Activated CD4-positive, alpha-beta T cell treated with anti-CD3 and anti-CD28 coated beads for 1 hour (primary cell): ENCODE results near the gene CCRL2.
"Not testable (repeated sequence)": the region's sequence is repeated elsewhere in the genome, so short reads cannot be mapped to it uniquely, and the experiment has no call there.

ENCODE experiments used
- DNase-seq: peaks from one replicate; pipeline ENCODE4 v3.0.0-alpha.2; 2020

The CCRL2 gene

GRCh38 chr3:46430879-46431278 is 23.8 kb downstream of the CCRL2 start:
- DNase-seq: not testable (repeated sequence)

DNA sequence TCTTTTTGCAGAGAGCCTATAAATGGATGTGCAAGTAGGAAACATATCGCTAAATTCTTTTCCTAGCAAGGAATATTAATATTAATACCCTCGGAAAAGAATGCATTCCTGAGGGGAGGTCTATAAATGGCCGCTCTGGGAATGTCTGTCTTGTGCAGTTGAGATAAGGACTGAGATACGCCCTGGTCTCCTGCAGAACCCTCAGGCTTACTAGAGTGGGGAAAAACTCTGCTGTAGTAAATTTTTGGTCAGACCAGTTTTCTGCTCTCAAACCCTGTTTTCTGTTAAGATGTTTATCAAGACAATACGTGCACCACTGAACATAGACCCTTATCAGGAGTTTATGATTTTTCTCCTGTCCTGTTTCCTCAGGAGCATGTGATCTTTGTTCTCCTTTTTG is 24.8 kb downstream of the CCRL2 start:
- DNase-seq: not testable (repeated sequence)

DNA sequence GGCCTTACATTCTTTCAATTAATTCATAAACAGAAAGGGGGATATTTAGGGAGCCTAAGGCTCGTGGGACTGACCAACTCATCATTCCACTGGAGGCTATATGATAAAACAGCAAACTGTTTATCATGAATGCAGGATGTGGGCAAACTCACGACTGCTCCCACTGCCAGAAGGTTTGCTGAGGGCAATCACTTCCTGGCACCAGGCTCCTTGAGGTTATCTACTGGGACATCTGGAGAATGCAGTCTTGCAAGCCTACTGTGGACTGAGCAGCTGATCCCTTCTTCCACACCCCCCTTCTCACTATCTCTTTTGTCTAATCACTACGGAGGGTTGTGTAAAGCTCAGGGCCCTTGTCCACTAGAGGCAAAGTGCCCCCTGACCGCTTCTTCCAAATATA is 26.1 kb downstream of the CCRL2 start:
- DNase-seq: not testable (repeated sequence)

- DNase-seq: no peak
These were observed 26.8 kb downstream of the CCRL2 start for GRCh38 chr3:46433841-46434240.

DNA sequence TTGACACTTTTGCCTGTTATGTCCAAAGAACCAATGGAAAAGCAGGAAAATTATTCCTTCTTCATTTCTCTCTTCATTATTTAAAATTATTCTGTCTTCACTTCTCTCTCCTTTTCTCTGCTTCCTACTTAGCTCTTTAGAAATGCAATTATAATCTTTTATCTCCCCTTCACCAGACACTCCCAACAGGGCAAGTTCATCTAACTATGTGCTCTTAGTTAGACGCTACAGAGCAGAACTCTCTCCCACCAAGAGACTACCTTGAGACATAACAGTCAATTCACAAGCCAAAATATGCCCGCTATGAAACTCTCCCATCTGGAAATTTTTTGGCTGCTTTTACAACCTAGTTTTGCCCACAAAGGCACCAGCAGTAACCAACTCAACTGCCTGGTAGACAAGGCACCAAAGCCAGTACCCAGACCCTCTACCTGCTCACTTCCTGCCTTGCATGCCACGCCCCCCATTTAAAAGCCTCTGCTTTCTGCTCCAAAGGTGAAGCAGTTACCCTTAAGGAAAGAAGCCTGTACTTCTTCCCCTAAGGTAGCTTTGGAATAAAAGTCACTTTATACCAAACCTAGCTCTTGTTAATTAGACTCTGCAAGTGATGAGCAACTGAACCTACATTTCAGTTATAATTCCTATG is 28.1 kb downstream of the CCRL2 start:
- DNase-seq: no peak

GRCh38 chr3:46438831-46439230 is 31.8 kb downstream of the CCRL2 start:
- DNase-seq: no peak

DNA sequence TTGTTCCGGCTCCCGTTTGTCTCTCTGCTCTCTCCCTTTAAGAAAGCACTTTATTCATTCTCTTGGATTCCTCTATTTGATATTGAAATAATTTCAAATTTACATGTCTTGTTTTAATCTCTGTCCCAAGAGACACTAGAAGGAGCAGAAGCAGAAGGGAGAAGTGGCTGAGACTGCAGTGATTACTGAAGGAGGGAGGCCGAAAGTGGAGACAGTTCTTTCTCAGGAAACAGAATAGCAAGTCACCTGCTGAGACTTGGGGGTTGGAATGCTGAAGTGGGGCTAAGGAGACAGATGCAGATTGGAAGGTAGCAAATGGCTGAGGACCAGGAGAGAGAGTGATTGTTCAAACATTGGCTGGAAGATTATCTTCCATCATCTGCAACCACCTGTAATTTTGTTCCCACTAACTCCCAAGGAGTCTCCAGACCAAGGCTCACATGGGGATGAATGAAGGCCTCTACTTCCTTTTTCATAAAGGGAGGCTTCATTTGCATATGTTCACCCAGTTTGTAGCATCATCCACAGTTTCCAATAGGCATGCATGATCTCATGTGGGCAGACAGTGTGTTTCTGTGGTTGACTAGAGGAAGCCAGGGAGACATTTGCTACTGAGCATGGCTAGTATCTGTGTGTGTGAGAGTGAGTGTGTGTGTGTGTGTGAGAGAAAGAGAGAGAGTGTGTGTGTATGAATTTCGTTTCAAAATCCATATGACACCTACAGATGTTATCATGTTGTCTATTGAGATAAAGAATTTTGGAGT is 33.7 kb downstream of the CCRL2 start:
- no peak for DNase-seq

DNA sequence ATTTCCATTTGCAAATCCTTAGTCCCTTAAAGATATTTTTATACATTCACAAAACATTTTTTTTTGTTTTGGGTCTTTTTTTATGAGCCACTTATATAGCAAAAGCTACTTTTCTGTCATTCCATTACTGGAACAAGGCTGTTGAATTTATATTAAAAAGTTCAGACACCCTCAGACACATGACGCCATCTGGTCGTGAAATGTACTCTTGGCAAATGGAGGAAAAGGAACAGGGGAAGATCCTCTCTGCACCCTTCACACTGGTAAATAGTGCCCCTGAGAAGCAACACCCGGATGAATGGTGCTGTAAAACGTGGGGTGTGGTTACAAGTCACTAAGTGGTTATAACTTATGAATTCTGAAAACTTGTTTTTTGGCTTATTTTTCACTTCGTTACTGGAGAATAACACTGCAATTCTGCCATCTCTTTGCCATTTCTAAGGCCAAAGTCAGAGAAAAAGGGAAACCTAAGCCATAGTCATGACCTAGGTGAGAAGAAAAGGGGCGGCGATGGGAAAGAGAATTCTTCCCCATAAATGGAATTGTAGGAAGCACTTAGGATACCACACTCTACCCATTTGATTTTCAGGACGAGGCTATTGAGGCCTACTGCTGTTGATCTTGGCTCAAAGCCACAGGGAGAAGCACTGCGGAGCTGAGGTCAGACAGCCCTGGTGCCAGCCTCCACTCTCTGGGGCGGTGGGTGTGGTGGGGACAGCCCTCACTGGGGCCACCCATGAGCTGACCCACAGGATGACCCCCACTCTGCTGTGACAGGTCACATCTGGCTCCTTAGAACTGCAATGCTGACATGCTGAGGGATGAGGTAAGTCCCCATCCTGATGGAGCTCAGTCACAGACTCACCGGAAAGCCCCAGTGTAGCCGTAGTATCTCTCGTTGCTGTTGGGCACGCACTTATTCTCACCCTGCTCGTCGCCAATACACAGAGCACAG is 35.8 kb downstream of the CCRL2 start:
- no peak for DNase-seq

DNA sequence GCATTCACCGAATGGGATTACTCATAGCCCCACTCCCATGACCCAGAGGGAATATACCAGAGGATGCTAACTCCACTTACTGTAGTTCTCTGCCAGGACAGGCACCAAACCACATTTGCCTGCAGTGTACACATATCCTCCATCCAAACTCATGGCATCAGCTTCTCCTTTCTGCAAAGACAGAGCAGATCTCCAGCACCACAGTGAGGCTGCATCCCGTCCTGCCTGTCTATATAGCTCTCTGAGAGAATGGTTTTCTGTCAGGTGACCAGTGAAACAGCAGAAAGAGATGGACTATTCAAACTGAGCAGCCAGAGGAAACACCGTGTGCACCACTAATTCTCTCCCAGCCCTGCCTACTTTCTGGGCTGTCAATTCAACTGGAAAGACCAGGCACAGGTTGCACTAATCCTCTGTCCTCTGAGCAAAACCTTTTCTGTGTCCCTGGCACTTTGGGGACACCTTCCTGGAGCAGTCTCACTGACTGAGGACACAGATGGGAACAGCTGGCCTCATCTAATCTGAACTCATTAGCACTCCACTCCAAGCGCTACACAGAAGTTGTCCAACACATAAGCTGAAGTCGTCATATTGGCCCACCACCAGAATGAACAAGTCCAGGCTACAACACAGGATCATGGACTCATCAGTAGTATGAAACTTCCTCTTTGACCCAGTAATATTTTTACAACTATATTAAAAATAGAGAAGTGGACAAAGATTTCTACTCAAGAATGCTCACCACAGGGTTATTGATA is 40.3 kb downstream of the CCRL2 start:
- DNase-seq: no peak

DNA sequence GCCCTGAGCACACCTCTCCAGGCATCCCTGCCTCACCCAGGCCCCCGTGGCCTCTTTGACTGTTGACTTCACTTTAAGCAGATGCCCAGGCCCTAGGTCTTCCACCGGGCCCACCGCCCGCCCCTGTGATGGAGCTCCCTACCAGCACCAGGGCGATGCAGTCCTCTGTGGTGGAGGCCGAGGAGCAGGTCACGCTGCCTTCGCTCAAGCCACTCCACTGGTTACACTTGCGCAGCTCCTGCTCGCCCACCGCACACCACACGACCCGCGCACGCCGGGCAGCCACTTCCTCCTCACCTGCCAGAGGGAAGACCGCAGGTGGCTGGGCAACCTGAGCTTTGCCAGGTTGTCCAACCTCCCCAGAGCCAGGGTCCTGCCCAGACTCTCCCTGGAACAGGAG is 41.7 kb downstream of the CCRL2 start:
- no peak for DNase-seq

- no peak for DNase-seq
These were observed 42.9 kb downstream of the CCRL2 start for GRCh38 chr3:46449755-46450552.

- no peak for DNase-seq
These were observed 46.6 kb downstream of the CCRL2 start for GRCh38 chr3:46453526-46454208.

GRCh38 chr3:46454209-46454595 is 47.1 kb downstream of the CCRL2 start:
- DNase-seq: no peak

DNA sequence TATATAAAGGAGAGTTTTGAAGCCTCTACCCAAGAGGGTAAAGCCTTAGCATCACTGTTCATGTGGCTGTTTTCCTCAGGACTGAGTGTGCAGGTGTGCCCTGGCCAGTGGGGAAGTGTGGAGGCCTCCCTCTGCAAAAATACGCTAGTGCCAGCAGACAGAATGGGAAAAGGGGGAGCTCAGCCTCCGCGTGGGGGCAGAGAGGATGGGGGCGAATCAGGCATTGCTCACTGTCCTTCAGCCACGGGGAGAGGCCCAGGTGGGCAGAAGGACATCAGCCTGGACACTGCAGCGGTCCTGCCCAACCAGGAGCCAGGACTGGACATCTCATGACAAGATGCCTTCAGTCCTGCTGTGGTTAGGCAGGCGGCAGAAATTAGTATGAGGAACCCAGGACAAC is 47.5 kb downstream of the CCRL2 start:
- no peak for DNase-seq

GRCh38 chr3:46455231-46456115 is 48.4 kb downstream of the CCRL2 start:
- DNase-seq: no peak

GRCh38 chr3:46456118-46456517 is 49.1 kb downstream of the CCRL2 start:
- DNase-seq: no peak
